Activated CD4-positive, alpha-beta T cell treated with anti-CD3 and anti-CD28 coated beads, Interleukin-2, amount 50 U/mL, for 1 hour (primary cell): Measurements from ENCODE around the gene REEP1.

Experiments
- DNase-seq: peaks from one replicate; pipeline ENCODE4 v3.0.0-alpha.2; 2020

Gene REEP1

GRCh38 chr2:86185517-86186212 lies 151.8 kb downstream of the REEP1 start:
- no peak for DNase-seq

DNA sequence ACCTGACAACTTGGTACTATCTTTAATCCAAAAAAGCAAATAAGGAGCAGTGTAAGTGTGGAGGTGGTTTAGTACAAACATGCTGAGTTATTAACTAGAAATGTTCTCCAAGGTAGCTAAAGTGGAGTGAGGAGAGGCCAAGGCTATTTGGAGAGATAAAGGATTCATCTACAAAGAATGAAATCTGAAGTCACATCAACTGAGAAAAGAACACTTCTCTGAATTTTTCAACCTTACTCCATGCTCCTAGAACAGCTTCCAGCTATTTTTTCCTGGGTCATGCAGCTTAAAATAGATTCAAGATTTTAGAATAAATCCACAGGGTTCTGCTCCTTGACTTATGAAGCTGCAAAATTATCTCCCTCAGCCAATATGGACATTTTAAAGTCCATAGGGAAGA lies 160.8 kb downstream of the REEP1 start:
- DNase-seq = no peak

DNA sequence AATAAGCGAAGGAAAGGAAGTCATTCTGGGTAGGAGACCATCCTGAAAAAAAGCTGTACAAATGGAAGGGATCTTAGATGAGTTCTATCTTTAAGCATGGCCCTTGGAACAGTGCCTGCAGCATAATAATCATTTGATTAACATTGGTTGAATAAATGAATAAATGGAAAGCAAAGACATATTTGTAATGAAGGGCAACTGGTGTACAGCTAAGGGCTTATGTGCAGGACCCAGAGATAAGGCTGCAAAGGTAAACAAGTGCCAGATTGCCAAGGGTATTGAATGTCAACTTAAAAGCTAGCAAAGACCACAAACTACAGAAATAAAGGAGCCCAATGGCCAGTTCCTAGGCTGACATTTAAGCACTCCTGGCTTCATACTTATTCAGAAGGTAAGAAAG lies 161.6 kb downstream of the REEP1 start:
- DNase-seq = no peak

DNA sequence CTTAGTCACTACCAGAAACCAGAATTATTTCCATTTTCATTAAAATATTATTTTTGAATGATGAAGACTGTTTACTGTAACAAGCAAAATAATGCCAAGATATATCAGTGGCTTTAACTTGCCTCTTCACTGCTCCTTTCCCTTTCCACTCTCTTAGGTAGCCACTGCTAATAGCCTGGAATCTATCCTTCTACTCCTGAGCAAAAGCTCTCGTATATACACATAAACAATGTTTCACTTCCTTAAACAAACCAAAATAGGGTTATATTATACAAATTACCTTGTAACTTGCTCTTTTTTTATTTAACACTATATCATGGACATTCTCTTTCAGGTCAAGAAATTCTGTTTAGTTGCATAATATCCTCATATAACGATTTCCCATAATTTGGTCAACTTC lies 163.0 kb downstream of the REEP1 start:
- DNase-seq = no peak

- DNase-seq = no peak
Measured at GRCh38 chr2:86172610-86173009, 164.8 kb downstream of the REEP1 start.

- no peak for DNase-seq
Measured at GRCh38 chr2:86171295-86171694, 166.1 kb downstream of the REEP1 start.

DNA sequence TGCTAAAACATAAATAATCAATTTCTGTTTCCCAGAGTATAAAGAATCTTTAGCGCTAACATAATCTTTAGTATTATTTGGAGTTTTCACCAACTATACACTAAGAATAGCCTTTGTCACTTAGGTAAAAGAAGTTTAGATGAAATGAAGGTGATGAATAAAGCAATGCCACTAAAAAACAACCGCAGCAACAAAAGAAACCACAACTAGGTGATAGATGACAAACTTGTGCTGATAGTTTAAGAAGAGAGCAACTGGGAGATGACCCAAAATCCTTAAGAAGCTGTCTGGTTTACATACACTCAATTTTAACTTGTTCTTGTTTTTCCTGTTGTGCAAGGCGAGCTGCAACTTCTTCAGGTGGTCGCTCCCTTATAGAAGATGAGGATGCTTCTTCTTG lies 167.0 kb downstream of the REEP1 start:
- DNase-seq = no peak
